HG02642 (cell line): ENCODE measurements around the gene ZC3HAV1.
"Not testable (repeated sequence)": the region's sequence is repeated elsewhere in the genome, so short reads cannot be mapped to it uniquely, and the experiment has no call there.

Source experiments
- ATAC-seq: cut with Tn5 transposase; IDR thresholded peaks from one replicate; pipeline ENCODE4 v1.9.1; 2021; ENCODE audit warnings: mild to moderate bottlenecking; ENCODE audit not compliant: unreplicated experiment, poor library complexity

Gene ZC3HAV1

DNA sequence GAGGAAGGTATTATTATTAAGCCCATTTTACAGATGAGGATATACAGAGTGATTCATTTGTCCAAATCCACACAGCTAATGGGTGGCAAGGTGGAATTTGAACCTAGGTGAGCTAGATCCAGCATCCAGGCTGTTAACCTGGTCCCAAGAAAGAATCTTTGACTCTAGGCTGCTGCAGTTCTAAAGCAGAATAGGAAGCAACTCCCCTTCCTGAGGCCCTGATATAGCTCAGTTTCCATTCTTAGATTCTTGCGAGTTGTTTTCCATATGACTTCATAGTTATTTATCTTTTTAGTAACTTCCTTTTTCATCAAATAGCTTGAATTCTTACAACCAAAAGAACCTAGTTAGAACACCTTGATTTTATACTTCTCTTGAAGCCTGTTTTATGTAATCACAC is 49.6 kb downstream of the ZC3HAV1 start:
- ATAC-seq = no peak

DNA sequence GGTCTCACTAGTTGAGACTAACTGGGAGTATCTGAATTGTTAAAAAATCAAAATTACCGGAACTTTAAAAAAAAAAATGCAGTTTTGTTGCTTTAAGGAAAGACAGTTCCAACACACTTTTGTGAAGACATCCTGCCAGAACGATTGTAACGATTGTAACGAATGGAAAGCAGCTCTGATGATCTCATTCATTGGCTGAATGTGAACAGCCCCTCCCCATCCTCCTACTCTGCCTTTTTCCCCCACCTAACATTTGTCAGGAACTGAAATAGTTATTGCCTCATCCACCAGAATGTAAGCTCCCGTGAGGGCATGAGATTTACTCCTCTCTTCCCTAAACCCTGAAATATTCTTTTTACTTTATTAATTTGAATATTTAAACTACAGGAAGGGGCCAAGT is 50.6 kb downstream of the ZC3HAV1 start:
- ATAC-seq = no peak

DNA sequence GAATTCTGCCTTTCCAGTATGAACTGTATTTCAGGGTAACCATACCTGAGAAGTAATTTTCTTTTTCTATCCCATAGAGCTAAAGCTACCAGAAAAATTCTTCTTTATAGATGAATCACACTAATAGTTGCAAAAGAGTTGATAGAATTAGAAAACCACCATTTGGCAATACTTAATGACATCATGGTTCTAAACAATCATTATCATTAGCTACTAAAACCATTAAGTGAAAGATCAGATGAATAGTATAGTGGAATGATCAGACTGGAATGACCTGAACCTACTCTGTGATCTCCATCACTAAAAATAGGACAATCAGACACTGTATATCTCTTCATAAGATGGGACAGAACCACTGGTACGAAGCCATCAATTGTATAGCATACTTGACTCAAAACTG is 53.8 kb downstream of the ZC3HAV1 start:
- ATAC-seq = no peak

DNA sequence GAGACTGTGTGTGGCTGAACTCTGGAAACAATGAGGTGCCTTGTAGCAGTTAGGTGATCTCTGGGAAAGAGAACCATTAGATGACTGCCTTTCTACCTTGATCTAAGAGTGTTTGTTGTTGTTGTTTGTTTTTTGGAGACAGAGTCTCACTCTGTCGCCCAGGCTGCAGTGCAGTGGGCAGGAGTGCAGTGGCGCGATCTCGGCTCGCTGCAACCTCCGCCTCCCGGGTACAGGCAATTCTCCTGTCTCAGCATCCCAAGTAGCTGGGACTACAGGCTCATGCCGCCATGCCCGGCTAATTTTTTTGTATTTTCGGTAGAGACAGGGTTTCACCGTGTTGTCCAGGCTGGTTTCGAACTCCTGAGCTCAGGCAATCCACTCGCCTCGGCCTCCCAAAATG is 54.9 kb downstream of the ZC3HAV1 start:
- not testable (repeated sequence) for ATAC-seq

DNA sequence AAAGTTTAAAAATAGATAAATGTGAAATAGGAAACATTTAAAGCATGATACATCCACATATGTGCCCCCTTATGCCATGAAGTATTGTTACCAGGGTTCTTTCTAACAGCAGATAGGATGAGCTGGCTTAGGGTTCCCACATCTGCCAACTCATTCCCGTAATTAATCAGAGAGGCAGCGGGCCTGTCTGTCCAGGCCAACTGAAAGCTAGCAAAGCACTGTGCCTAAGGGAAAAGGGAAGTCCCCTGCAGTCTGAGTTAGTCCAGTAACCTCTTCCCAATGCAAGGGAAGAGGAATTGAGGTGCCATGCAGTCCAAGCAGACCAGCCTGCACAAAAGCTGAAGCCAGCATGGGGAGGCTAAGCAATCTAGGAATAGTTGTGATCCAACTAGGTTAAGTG is 55.4 kb downstream of the ZC3HAV1 start:
- ATAC-seq = no peak

DNA sequence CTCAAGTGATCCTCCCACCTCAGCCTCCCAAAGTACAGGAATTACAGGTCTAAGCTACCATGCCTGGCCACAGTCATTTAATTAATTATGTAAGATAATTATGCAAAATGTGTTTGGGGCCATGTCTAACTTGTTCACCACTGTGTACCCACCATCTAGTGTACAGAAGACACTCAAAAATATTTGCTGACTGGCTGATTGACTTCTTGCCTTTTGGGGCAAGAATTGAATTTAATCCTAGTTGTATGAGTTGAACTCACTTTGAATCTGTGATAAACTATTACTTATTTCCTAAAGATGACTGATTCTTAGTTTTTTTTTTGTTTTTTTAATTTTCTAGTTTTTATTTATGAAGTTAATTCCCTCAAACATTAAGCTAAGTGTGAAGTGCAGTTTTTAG is 57.9 kb downstream of the ZC3HAV1 start:
- ATAC-seq = no peak

DNA sequence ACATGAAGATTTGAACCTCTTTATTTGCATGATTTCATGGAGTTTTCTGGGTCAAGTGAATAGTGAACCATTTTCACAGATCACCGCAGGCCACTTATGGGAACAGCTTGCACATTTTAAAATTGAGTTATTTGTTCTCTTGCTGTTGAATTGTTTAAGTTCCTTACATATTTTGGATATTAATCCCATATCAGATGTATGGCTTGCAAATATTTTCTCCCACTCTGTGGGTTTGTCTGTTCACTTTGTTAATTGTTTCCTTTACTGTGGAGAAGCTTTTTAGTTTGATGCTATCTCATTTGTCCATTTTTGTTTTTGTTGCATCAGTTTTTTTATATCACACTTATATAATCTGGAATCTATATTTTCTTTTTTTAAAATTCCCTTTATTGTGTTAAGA is 59.6 kb downstream of the ZC3HAV1 start:
- ATAC-seq = no peak

DNA sequence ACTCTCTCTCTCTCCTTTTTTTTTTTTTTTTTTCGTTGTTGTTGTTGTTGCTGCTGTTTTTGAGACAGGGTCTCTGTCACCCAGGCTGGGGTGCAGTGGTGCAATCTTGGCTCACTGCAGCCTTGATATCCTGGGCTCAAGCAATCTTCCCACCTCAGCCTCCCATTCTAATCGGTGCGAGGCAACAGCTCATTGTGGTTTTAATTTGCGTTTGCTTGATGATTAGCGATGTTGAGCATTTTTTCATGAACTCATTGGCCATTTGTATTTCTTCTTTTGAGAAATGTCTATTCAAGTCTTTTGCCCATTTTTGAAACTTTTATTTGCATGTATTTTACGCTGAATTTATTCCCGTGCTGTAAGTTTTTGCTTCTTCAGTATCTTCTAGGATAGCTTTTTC is 60.4 kb downstream of the ZC3HAV1 start:
- no peak for ATAC-seq

DNA sequence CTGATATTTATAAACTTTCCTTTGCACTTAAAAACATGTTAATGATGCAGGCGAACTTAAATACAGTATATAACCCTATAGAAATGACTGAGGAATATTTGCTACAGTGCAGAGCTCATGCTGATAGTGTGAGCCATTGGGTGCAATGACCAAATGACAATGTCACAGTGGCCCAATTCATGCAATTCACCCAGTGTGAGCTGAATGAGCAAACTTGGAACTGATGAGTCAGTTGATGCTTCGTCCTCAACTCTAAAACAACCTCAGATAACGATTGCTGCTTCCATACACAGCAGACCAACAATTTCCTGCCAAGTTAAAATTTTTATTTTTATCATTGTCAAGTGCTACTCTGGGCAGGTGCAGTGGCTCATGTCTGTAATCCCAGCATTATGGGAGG is 61.5 kb downstream of the ZC3HAV1 start:
- no peak for ATAC-seq

DNA sequence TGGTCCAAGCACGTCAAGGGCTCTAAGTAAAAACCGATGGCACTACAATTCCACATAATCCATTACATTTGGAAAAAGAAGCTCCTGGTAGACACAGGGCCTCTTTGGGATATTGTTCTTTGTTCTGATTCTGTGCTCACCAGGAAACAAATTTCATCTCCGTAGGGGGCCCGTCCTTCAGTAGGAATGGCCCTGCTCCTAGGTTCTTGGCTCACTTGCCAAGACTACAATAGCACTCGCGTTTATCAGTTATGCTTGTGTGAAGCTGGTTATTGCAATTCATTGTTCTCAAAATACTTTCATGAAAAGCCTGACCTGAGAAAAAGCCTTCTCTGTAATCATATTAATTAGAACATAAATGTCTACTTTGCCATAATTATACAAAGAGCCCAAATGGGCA is 63.4 kb downstream of the ZC3HAV1 start:
- ATAC-seq = no peak

DNA sequence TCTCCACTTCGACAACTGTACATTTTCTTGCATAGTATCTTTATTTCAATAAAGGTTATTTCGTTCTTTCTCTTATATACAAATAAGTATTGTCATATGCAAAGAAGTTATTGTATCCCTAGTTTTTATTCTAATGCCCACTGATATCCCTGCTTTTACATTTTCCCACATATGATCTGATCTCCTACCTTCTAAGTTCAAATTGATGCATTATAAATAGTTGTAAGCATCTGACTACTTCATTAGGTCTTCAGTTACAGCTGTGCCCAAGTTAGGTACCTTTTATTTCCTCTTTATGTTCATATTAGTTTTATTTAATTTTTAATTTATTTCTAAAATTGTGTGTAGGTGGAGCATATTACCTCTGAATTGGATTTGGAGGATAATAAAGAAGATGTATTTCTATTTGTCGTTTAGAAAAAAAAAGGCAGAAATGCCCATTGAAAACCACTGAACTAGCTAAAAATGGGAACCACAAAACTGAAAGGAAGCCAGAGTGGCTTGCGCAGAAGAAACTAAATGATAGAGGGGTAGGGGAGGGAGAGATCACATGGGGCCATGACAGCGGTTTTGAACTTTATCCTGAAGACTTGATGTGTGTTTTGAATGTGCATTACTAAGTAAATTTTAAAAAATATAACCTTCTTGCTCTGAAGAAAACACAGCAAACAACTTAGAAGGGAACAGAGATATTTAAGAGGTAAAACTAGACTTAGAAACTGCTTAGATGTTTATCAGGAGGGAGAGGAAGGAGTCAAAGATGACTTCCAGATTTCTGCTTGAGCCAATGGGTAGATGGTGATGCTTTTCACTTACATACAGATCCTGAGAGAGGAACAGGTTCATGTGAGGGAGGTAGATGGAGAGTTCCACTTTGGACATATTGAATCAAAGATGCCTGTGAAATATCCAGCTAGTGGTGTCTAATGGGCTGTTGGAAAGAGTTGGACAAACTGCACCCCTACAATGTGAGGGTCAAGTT is 64.4 kb downstream of the ZC3HAV1 start:
- ATAC-seq = no peak

DNA sequence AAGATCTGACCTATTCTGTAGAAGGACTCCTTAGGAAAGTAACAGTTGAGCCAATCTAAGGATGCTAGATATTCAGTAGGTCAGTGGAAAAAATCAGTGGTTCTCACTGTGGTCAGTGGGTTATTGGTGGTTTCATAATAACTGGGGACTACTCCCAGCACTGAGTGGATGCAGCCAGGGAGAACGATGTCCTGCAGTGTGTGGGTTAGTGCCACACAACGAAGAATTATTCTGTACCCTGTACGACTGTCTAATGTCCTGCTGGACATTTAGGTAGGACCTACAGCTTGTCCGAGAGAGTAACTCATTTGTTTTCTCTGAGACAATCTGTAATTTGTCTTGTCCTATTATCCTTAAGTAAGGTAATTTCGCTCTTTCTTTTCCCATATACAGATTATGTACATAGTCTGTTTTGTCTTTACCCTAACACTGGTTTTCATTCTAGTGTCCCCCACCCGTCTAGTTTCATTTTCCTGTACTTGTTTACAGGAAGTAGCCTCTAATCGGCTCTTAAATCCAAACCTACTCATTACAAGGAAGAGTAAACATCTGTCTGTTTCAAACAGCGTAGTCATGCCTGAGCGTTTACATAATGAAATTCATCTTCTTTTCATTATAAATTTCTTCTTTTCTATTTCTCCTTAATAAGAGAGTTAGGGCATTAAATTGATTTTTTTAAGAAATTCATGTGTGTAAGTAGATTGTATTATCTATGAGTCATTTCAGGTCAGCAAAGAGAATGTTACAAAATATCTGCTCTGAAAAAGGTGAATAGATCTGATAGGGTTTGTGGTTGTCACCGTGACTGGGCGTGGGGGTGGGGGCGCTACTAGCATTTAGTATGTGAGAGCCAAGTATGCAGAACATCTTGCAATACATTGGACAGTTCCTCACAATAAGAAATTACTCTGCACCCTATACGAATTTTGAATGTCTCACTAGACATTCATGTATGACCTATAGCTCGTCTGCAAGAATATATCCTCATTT is 65.4 kb downstream of the ZC3HAV1 start:
- no peak for ATAC-seq

DNA sequence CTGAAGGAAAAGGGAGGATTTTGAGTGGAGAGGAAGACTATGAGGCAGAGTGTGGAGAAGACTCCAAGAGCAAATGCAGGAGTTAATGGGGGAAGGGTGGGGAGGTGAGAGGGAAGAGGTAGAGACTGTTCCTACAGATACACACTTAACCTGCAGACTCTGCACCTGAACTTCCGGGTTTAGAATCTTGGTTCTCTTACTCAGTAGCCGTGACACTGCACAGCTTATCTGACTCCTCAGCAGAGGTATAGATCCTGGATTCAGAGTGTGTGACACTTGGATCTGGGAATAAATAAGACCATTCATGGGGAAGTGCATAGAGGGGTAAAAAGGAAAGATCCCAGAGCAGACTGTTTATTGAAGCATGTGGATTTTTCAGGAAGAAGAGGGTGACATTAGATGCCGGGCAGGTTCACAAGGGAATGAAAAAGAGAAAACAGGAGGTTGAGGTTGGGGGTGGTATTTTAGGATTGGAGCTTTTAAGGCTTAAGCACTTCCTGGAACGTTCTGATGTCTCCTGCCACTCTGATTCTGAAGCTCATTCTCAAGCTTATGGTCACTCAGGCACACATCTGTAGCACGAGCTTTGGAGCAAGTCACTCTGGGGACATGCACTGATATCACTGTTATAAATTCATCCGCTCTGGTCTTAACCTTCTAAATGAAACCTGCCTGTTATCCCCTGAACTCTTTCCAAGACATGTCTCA is 68.0 kb downstream of the ZC3HAV1 start:
- no peak for ATAC-seq

DNA sequence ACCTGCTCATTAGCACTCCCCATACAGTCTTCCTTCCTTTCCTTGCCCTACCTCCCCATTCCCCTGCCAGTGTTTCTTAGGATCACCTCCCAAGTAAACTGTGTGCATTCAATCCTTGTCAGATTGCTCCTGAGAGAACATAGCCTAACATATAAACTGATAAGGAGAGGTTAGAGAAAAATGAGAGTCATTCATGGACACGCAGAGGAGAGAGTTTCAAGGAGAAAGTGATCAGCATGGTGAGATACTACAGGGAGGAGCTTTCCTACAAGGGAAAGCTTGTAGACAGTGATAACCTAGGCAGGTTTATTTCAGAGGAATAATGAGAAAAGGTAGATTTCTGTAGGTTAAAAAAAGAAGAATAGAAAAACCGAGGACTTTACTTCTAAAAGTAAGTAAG is 70.8 kb downstream of the ZC3HAV1 start:
- ATAC-seq = no peak

DNA sequence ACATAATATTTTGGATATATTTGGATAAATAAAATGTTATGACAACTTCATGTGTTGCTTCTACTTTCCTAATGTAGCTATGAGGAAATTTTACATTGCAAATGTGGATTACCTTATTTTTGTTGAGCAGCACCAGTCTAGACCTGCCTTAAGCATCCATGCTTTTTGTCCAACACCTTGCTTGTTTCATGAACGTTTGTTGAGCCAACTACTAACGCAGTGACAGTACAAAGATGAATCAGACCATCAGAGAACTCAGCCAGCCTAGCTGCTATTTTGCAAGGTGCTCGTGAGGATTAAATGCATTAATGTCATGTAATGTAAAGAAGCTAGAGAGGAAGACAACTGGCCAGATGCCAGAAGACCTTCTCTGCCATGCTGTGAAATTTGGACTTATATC is 72.6 kb downstream of the ZC3HAV1 start:
- ATAC-seq = no peak

DNA sequence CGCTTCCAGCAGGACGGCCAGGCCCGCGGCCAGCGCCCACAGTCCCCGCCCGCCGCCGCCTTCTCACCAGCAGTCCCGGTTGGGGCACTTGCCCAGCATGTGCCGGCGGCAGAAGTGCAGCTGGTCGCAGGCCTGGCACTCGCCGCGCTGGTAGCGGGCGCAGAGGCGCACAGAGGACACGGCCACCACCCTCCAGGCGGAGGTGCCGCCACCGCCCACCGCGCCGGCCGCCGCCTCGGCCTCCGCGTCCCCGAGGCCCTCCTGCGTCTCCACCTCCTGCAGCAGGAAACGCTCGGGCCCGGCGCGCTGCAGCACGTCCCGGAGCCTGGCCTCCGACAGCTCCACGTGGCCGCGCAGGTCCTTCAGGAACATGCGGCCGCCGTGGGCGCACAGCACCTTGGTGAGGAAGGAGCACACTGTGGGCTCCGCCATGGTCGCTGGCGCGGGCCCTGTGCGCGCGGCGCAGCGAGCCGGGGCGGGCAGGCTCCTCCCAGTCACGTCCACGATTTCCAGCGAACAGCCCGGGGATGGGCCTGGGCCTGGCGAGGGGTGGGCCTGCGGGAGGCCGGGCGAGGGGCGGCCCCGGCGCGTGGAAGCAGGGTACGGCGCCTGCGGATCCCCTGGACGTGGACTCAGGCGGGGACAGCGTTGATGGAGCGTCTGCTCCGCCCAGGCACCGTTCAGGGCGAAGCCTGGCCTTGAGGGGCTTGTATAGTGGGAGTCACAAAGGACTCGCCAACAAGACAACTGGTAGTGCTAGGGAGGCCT is 73.8 kb downstream of the ZC3HAV1 start, which contains the start of gene ZC3HAV1L:
ZC3HAV1L (minus strand) TSS at position 457 of the 768 bp plus-strand sequence; CDS start at position 432, 25 bp downstream.
- peak; percentile 84 for ATAC-seq

DNA sequence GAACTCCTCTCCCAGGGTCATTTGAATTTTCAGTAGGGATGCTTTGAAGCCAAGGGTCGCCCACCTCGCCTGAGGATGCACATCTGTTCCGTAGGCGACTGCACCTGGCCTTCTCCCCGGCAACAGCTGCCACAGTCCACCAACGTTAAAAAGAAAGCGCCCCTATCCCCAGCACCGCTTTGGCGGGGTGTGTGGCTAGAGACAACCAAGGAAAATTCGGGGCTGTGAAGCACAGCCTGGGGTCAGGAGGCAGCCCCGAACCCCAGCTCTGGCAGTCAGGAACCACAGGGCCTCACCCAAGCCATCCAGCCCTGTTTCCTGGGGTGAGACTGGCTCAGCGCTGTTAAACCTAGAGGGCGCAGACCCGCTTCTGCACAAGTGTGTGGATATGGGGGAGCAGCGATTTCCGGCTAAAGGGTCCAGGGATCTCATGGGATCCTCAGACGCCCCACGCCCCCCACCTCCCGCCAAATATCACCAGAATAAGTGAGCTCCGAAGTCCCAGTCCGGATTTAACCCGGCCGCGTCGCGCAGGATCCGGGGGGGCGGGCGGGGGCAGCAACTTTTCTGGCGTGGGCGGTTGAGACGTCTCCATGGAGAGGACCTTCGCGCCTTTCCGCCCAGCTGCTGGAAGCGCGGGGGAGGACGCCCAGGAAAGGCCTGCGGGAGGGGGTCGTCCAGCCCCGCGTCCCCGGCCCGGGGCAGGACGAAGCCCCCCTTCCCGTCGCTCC is 74.5 kb downstream of the ZC3HAV1 start:
- peak; percentile 36 for ATAC-seq

DNA sequence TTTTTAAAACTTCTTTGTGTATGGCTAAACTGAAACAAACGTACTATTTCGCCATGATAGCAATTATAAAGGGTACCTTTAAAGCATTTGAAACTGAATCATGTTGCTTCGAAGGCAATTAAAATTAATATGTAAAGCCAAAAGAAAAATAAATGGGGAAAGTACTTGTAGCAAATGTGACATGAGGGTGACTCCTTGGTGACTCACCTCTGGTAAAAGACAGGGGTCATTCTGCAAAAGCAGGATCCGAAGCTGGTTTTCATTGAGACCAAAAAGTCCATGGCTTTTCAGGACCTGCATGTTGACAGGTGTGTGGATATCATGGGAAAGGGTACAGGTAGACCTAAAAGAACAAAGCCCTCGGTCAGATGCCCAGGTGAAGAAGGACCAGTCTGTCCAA is 75.2 kb downstream of the ZC3HAV1 start:
- ATAC-seq = no peak
